MG63 (cell line): ENCODE measurements around the gene SELENOM. TPM values are rescaled to one million over a fixed set of nuclear protein-coding genes. Genes with fewer than 3 reads are reported as not detected.

Source experiments
- total RNA-seq: library from RNA; depleted of rRNA; stranded (reverse); fragments of >200 nt; shearing (Covaris generic); gene quantifications from 2 replicates; pipeline ENCODE4 v1.2.3, GENCODE V29; 2014; ENCODE audit warnings: low replicate concordance; rRNA removed

Gene SELENOM
- total RNA-seq, 1 experiment from 2014 or later: 98.8 TPM

Other genes starting within 250 kb of the SELENOM start
- gene MORC2, start 138.8 kb downstream of the SELENOM start, total RNA-seq: 18.9 and 32.4 TPM in 2 replicates
- 17.5 and 18.7 TPM in 2 replicates for gene TUG1, start 138.3 kb downstream of the SELENOM start, total RNA-seq
- 26.0 and 37.7 TPM in 2 replicates for gene SMTN, start 26.2 kb downstream of the SELENOM start, total RNA-seq
- not detected in 2 replicates for gene INPP5J, start 15.4 kb upstream of the SELENOM start, total RNA-seq
- not detected in 2 replicates for gene PLA2G3, start 32.9 kb upstream of the SELENOM start, total RNA-seq
- 39.1 and 46.0 TPM in 2 replicates for gene RNF185, start 52.6 kb upstream of the SELENOM start, total RNA-seq
- 5.3 and 7.9 TPM in 2 replicates for gene LIMK2, start 104.7 kb upstream of the SELENOM start, total RNA-seq
- gene PIK3IP1, start 184.9 kb upstream of the SELENOM start, total RNA-seq: 0.17 and 3.7 TPM in 2 replicates
- 9.0 and 14.6 TPM in 2 replicates for gene PATZ1, start 238.8 kb upstream of the SELENOM start, total RNA-seq